Cerebellar cortex (tissue), 1 donor: ENCODE results near the gene CHMP4A.

Experiments
- DNase-seq: peaks from one replicate; pipeline ENCODE4 v3.0.0-alpha.2; 2015; ENCODE audit warnings: low spot score

Gene CHMP4A

GRCh38 chr14:24178399-24179178, 34.7 kb downstream of the CHMP4A start:
- no peak for DNase-seq

GRCh38 chr14:24177891-24178290, 35.4 kb downstream of the CHMP4A start:
- DNase-seq: no peak

DNA sequence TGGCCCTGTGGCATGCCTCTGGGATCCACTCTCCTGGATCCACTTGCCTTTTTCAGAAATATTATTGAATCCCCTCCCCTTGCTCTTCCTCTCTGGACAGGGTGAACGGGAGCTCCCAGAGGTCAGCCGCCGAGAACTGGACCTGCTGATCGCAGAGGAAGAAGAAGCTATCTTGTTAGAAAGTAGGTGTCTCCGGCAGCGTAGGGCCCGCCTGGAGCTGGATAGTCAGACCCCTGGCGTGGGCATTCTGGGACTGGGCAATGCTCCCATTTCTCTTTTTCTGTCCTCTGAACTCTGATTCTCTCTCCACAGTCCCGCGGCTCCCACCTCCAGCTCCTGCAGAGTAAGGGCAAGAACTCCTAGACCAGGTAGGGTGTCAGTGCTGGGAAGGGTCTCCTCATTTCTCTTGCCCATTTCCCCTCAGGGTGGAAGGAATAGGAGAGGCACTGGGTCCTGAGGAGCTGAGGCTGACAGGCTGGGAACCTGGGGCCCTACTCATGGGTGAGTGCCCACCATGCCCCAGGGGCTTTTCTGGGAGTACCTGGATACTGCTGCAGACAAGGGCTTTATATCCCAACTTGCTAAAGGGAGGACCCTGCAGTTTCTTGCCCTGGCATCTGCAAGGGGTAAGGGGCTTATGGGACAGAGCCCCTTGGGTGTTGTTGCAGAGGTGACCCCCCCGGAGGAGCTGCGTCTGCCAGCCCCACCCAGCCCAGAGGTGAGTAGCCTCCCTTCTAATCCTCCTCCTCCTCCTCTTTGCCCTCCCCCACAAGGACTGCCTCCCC, 36.1 kb downstream of the CHMP4A start:
- DNase-seq: no peak

GRCh38 chr14:24176599-24176998, 36.7 kb downstream of the CHMP4A start:
- DNase-seq: no peak

GRCh38 chr14:24172871-24173281, 40.4 kb downstream of the CHMP4A start:
- DNase-seq: peak; percentile 25

- peak; percentile 32 for DNase-seq
Measured at GRCh38 chr14:24172261-24172860, 40.9 kb downstream of the CHMP4A start.

GRCh38 chr14:24171422-24172260, 41.6 kb downstream of the CHMP4A start, which contains the start of gene REC8:
TSS of gene REC8 (plus strand) at chr14:24172080. CDS start at chr14:24172553, 473 bp downstream.
- peak; percentile 96 for DNase-seq

- DNase-seq: no peak
Measured at GRCh38 chr14:24167469-24168114, 45.7 kb downstream of the CHMP4A start.

DNA sequence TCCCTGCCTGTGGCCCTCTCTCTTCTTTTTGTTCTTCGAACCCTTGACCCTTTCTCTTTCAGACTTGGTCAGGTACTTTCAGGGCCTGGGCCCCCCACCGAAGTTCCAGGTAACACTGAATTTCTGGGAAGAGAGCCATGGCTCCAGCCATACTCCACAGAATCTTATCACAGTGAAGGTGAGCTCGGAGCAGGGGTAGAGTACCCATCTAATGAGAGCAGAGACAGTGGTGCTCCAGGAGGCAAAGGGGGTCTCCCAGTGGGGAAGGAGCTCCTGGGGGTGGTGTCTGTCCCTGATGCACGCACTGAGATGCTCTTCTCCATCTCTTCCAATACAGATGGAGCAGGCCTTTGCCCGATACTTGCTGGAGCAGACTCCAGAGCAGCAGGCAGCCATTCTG, 47.5 kb downstream of the CHMP4A start:
- no peak for DNase-seq

- no peak for DNase-seq
Measured at GRCh38 chr14:24164518-24164991, 48.7 kb downstream of the CHMP4A start.

- DNase-seq: no peak
Measured at GRCh38 chr14:24162093-24162492, 51.2 kb downstream of the CHMP4A start.

GRCh38 chr14:24160850-24161804, 52.2 kb downstream of the CHMP4A start, which contains the start of gene IRF9:
TSS of gene IRF9 (plus strand) at chr14:24161265. CDS start at chr14:24162145, 880 bp downstream.
- peak; percentile 92 for DNase-seq

- no peak for DNase-seq
Measured at GRCh38 chr14:24160499-24160849, 52.8 kb downstream of the CHMP4A start.

DNA sequence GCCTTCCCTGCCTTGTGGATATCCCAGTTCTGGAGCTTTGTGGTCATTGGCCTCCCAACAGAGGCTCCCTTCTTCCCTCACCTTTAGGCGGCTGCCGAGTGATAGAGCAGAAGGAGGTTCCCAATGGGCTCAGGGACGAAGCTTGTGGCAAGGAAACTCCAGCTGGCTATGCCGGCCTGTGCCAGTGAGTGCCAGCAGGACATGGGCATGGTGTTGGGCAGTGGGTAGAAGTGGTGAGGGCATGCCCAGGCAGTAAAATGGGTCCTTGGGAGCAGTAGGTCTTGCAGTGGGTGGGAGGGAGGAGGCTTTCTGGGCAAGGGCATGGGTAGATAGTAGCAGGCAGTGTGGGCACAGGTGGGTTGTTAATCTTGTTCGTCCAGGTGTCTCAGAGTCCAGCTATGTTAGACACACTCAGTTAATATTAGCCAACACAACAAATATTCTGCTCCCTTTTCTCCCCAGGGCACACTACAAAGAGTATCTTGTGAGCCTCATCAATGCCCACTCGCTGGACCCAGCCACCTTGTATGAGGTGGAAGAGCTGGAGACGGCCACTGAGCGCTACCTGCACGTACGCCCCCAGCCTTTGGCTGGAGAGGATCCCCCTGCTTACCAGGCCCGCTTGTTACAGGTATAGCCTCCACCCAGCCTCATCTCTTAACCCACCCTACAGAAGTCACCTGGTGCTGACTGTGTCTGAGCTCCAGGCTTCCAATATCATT, 53.4 kb downstream of the CHMP4A start:
- DNase-seq: no peak
